ENCODE measurements around the gene HIVEP3. TPM values are rescaled to one million over a fixed set of nuclear protein-coding genes. Genes with fewer than 3 reads are reported as not detected.

The HIVEP3 gene
- total RNA-seq, 4 donors from 2014 or later, result 6.1 to 10.1 (median 7.8) TPM

DNA sequence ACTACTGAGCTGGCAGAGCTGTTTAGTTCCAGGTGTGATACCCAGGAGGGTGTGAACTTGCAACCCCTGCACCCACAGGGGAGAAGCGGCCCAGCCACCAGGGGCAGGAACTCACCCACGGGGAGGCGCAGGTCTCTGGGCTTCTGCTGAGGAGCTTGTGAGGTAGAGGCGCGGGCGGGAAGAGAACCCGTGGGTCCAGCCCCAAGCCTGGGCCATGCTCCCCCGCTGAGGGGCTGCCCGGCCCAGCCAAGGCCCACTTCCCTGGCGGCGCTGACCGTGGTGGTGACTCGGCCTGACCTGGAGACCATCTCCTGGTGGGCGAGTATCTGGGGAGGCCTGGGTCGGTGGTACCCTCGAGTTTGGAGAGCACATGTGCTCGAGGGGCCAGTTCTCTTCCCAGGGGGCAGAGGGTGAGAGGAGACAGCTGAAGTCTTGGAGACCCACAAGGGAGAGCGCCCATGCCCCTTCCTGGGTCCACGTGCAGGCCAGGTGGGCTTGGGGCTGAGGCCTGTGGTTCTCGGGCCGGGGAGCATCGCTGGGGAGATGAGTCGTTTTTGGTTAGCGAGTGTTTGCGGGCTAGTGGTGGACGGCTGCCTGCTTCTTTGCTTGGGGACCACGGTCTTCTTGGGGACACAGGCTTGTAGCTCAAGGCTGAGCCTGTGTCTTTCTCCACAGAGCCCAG, 405.9 kb downstream of the HIVEP3 start:
- DNase-seq (ENCODE audit: low spot score) (no peak), ATAC-seq (ENCODE audit: low FRiP score) (no peak)
- TF ChIP-seq, protein P1, sequence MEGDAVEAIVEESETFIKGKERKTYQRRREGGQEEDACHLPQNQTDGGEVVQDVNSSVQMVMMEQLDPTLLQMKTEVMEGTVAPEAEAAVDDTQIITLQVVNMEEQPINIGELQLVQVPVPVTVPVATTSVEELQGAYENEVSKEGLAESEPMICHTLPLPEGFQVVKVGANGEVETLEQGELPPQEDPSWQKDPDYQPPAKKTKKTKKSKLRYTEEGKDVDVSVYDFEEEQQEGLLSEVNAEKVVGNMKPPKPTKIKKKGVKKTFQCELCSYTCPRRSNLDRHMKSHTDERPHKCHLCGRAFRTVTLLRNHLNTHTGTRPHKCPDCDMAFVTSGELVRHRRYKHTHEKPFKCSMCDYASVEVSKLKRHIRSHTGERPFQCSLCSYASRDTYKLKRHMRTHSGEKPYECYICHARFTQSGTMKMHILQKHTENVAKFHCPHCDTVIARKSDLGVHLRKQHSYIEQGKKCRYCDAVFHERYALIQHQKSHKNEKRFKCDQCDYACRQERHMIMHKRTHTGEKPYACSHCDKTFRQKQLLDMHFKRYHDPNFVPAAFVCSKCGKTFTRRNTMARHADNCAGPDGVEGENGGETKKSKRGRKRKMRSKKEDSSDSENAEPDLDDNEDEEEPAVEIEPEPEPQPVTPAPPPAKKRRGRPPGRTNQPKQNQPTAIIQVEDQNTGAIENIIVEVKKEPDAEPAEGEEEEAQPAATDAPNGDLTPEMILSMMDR (IDR thresholded peaks at IDR 0.05), result no peak

DNA sequence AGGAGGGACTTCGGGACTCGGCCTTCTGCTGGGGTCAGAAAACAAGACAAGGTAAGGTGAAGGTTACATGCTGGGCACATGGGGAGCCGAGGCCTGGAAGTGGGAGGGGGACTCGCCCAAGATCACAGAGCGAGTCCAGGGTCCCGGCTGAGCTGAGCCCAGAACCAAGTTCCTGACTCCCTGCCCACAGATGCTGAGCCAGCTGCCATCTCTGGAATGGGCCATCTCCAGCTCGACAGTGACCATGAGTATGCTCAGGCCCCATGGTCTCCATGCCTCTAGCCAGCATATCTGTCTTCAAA, 407.5 kb downstream of the HIVEP3 start:
- DNase-seq (ENCODE audit: low spot score), result no peak
- TF ChIP-seq, protein P1 (IDR thresholded peaks at IDR 0.05), result no peak
- no peak for ATAC-seq (ENCODE audit: low FRiP score)

DNA sequence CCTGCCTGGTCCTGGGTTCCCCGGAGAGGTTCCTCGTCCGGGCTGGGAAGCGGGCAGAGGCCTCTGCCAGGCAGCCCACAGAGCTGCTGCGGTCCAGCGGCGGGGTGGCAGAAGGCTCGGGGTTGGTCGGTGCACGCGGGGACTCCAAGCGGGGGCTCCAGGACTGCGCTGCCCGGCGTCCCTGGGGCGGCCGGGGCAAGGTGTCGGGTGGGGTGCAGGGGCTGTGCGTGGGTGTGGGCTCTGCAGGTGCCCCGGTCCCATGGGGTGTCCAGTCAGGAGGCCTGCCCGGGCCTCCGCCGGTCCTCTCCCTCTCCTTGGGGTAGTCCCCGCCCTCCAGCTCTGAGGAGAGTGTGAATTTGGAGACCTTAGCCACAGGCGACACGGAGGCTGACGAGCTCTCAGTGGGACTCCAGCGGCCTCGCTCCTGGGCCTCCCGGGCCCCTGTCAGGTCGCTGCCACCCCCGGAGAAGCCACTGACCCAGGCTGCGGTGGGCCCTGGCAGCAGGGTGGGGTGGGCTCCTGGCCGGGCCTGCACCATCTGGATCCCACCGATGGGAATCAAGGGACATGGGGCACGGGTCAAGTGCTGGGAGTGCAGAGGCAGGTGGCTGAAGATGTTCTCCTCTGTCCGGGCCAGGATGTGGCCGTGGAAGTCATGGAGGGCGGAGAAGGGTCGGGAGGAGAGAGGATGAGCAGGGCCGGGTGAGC, 408.0 kb downstream of the HIVEP3 start:
- ATAC-seq (ENCODE audit: low FRiP score) (no peak), DNase-seq (ENCODE audit: low spot score) (no peak)
- TF ChIP-seq, protein P1 (IDR thresholded peaks at IDR 0.05), result no peak

DNA sequence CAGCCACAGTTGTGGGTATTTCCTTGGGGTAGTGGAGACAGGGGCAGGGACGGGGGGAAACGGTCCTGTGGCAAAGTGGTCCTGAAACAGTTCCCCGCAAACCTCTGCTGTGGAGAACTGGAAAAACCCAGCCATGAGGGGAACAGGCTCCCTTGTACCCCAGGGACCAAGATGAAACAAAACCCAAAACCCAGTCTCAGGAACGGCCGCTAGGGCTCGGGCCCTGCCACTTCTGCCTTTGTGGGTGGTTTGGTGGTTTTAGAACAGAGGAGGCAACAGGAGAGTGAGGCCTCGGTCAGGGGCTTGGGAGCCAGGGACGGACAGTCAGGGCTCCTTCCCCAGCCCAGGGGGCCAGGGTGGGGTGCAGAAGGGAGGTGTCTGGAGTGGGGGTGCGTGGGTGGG, 409.5 kb downstream of the HIVEP3 start:
- ATAC-seq (ENCODE audit: low FRiP score) (no peak), DNase-seq (ENCODE audit: low spot score) (no peak)
- TF ChIP-seq, protein P1 (IDR thresholded peaks at IDR 0.05), result no peak

DNA sequence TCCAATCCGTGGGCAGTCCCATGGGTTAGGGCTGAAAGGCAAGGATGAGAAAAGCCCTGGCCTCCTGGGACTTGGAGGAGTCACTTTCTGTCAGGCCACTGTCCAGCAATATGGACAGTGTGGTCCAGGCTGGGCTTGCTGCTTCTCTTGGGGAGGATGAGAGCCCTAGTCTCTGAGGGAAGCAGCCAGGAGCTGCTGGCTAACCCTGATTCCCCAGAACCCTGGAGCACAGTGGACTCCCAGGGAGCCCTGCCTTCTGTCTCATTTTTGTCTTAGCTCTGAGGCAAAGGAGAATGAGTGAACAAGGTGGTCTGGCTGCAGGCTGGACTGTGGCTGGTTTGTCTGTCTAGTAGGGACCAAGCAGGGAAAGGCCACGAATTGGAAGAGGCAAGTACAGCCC, 410.4 kb downstream of the HIVEP3 start:
- TF ChIP-seq, protein P1 (IDR thresholded peaks at IDR 0.05), result no peak
- no peak for ATAC-seq (ENCODE audit: low FRiP score)
- no peak for DNase-seq (ENCODE audit: low spot score)

DNA sequence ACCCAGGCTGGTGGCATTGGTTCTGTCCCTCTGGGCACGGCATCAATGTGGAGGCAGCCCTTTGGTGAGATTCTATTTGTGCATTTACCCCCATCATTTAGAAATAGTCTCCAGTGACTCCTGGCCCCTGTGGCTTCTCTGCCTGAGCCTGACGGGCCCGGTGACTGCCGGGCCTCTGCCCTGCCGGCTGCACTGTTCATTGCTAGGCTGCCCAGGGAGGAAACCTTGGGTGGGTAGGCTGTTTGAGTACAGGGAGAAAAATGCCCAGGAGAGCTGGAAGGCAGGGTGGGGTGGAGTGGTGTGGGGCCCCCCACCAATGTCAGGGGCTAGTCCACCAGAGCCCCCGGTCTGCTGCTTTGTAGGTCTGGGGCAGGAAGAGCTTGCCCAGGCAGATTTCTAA, 410.9 kb downstream of the HIVEP3 start:
- TF ChIP-seq, protein P1 (IDR thresholded peaks at IDR 0.05), result no peak
- DNase-seq (ENCODE audit: low spot score), result no peak
- no peak for ATAC-seq (ENCODE audit: low FRiP score)

Data from omental fat pad (tissue), 4 donors.